ENCODE results near the gene EHMT1.

EHMT1 gene

GRCh38 chr9:137631345-137632229, 12.8 kb downstream of the EHMT1 start:
- DNase-seq (ENCODE audit: low read depth in 1 of 2, low spot score in 1 of 2): no peak
- in situ Hi-C loops (cut with HindIII; ENCODE audit: low pct_unique_long_range_greater_than_20kb, low sequenced_read_pairs): no loop called here
- no peak for TF ChIP-seq JUND (IDR thresholded peaks at IDR 0.05; ENCODE audit: low read depth)

GRCh38 chr9:137632230-137633161, 13.7 kb downstream of the EHMT1 start:
- TF ChIP-seq JUND (IDR thresholded peaks at IDR 0.05; ENCODE audit: low read depth): no peak
- in situ Hi-C loops (cut with HindIII; ENCODE audit: low pct_unique_long_range_greater_than_20kb, low sequenced_read_pairs): no loop called here
- no peak for DNase-seq (ENCODE audit: low read depth in 1 of 2, low spot score in 1 of 2)

- no peak for TF ChIP-seq JUND (IDR thresholded peaks at IDR 0.05; ENCODE audit: low read depth)
- DNase-seq (ENCODE audit: low read depth in 1 of 2, low spot score in 1 of 2): no peak
- in situ Hi-C loops (cut with HindIII; ENCODE audit: low pct_unique_long_range_greater_than_20kb, low sequenced_read_pairs): no loop called here
Observed at GRCh38 chr9:137634016-137634415, 15.2 kb downstream of the EHMT1 start.

- in situ Hi-C loops (cut with HindIII; ENCODE audit: low pct_unique_long_range_greater_than_20kb, low sequenced_read_pairs): no loop called here
- no peak for TF ChIP-seq JUND (IDR thresholded peaks at IDR 0.05; ENCODE audit: low read depth)
- no peak for DNase-seq (ENCODE audit: low read depth in 1 of 2, low spot score in 1 of 2)
Observed at GRCh38 chr9:137638680-137639079, 19.9 kb downstream of the EHMT1 start.

- in situ Hi-C loops (cut with HindIII; ENCODE audit: low pct_unique_long_range_greater_than_20kb, low sequenced_read_pairs): no loop called here
- no peak for DNase-seq (ENCODE audit: low read depth in 1 of 2, low spot score in 1 of 2)
- no peak for TF ChIP-seq JUND (IDR thresholded peaks at IDR 0.05; ENCODE audit: low read depth)
Observed at GRCh38 chr9:137639303-137640051, 20.7 kb downstream of the EHMT1 start.

GRCh38 chr9:137640862-137641261, 22.1 kb downstream of the EHMT1 start:
- TF ChIP-seq JUND (IDR thresholded peaks at IDR 0.05; ENCODE audit: low read depth): no peak
- in situ Hi-C loops (cut with HindIII; ENCODE audit: low pct_unique_long_range_greater_than_20kb, low sequenced_read_pairs): no loop called here
- no peak for DNase-seq (ENCODE audit: low read depth in 1 of 2, low spot score in 1 of 2)

- no peak for DNase-seq (ENCODE audit: low read depth in 1 of 2, low spot score in 1 of 2)
- in situ Hi-C loops (cut with HindIII; ENCODE audit: low pct_unique_long_range_greater_than_20kb, low sequenced_read_pairs): no loop called here
- no peak for TF ChIP-seq JUND (IDR thresholded peaks at IDR 0.05; ENCODE audit: low read depth)
Observed at GRCh38 chr9:137642118-137642601, 23.4 kb downstream of the EHMT1 start.

GRCh38 chr9:137642892-137643291, 24.1 kb downstream of the EHMT1 start:
- no peak for TF ChIP-seq JUND (IDR thresholded peaks at IDR 0.05; ENCODE audit: low read depth)
- in situ Hi-C loops (cut with HindIII; ENCODE audit: low pct_unique_long_range_greater_than_20kb, low sequenced_read_pairs): no loop called here
- no peak for DNase-seq (ENCODE audit: low read depth in 1 of 2, low spot score in 1 of 2)

- in situ Hi-C loops (cut with HindIII; ENCODE audit: low pct_unique_long_range_greater_than_20kb, low sequenced_read_pairs): no loop called here
- DNase-seq (ENCODE audit: low read depth in 1 of 2, low spot score in 1 of 2): no peak
- no peak for TF ChIP-seq JUND (IDR thresholded peaks at IDR 0.05; ENCODE audit: low read depth)
Observed at GRCh38 chr9:137643921-137644320, 25.1 kb downstream of the EHMT1 start.

- in situ Hi-C loops (cut with HindIII; ENCODE audit: low pct_unique_long_range_greater_than_20kb, low sequenced_read_pairs): no loop called here
- no peak for TF ChIP-seq JUND (IDR thresholded peaks at IDR 0.05; ENCODE audit: low read depth)
- DNase-seq (ENCODE audit: low read depth in 1 of 2, low spot score in 1 of 2): no peak
Observed at GRCh38 chr9:137645211-137645610, 26.4 kb downstream of the EHMT1 start.

- DNase-seq (ENCODE audit: low read depth in 1 of 2, low spot score in 1 of 2): no peak
- TF ChIP-seq JUND (IDR thresholded peaks at IDR 0.05; ENCODE audit: low read depth): no peak
- in situ Hi-C loops (cut with HindIII; ENCODE audit: low pct_unique_long_range_greater_than_20kb, low sequenced_read_pairs): no loop called here
Observed at GRCh38 chr9:137646341-137646740, 27.5 kb downstream of the EHMT1 start.

- no peak for DNase-seq (ENCODE audit: low read depth in 1 of 2, low spot score in 1 of 2)
- in situ Hi-C loops (cut with HindIII; ENCODE audit: low pct_unique_long_range_greater_than_20kb, low sequenced_read_pairs): no loop called here
- no peak for TF ChIP-seq JUND (IDR thresholded peaks at IDR 0.05; ENCODE audit: low read depth)
Observed at GRCh38 chr9:137647096-137647714, 28.4 kb downstream of the EHMT1 start.

Measured in T47D (cell line).